Left lung (tissue), 10 donors: ENCODE data around the gene ECPAS. TPM values are rescaled to one million over a fixed set of nuclear protein-coding genes. Genes with fewer than 3 reads are reported as not detected.

Experiments
- ATAC-seq: fragments of 200-7000 bp; cut with Tn5 transposase; one replicate; pipeline ENCODE4 v1.9.1; 2020; ENCODE audit warnings: moderate library complexity
- DNase-seq, 4 donors: peaks; one replicate each; pipeline ENCODE4 v3.0.0-alpha.2; 2013 to 2020
- H3K27ac ChIP-seq, 2 donors: fragments of 200-600 bp; sonication (generic) in 1 of 2; one replicate each; pipeline versions ENCODE4 v1.5.0 to v1.8.0; 2020 to 2021
- H3K27me3 ChIP-seq, 2 donors: fragments of 200-600 bp; sonication (generic) in 1 of 2; one replicate each; pipeline versions ENCODE4 v1.5.0 to v1.8.0; 2020 to 2021
- H3K36me3 ChIP-seq, 2 donors: fragments of 200-600 bp; sonication (generic) in 1 of 2; one replicate each; pipeline versions ENCODE4 v1.5.0 to v1.8.0; 2020 to 2021
- H3K4me1 ChIP-seq, 2 donors: fragments of 200-600 bp; one replicate each; pipeline ENCODE4 v1.8.0; 2021
- H3K4me3 ChIP-seq, 2 donors: fragments of 200-600 bp; sonication (generic) in 1 of 2; one replicate each; pipeline versions ENCODE4 v1.5.0 to v1.8.0; 2020 to 2021; ENCODE audit warnings: mild to moderate bottlenecking in 1 of 2
- H3K9me3 ChIP-seq, 2 donors: fragments of 200-600 bp; sonication (generic) in 1 of 2; one replicate each; pipeline versions ENCODE4 v1.5.0 to v1.8.0; 2020 to 2021
- intact Hi-C, 2 donors: fragments of 100-400 bp; cut with DNase I; formaldehyde crosslinking; loops; one replicate each; pipeline versions ENCODE4 v1.11.2 to v1.14.2; 2022
- polyA plus RNA-seq, 6 donors: library from polyadenylated mRNA; unstranded; fragments of 120-200 nt; gene quantifications; one replicate each; pipeline ENCODE4 v1.2.1, GENCODE V29; 2013; ENCODE audit not compliant: insufficient read length in 6 of 6
- total RNA-seq, 2 donors: library from RNA; stranded (reverse); fragmentation: NEBNext Ultra II Directional; extraction: Animal tissue kit (Norgen Biotek cat#: 25700); gene quantifications; one replicate each; pipeline ENCODE4 v1.2.1, GENCODE V29; 2021
- TF ChIP-seq, protein P1 (sequence below), 2 donors: fragments of 200-600 bp; sonication (generic) in 1 of 2; IDR thresholded peaks; one replicate each; pipeline versions ENCODE4 v1.5.0 to v1.8.0; 2021; ENCODE audit warnings: antibody characterized with exemption in 2 of 2
- donor health status: DM: no; HTN: yes; CAD: no.
- donor health status: DM: no; HTN: no; CAD: no.

ECPAS gene
- total and polyA plus RNA-seq, 8 donors = 77.4 to 102 (median 87.8) TPM

DNA sequence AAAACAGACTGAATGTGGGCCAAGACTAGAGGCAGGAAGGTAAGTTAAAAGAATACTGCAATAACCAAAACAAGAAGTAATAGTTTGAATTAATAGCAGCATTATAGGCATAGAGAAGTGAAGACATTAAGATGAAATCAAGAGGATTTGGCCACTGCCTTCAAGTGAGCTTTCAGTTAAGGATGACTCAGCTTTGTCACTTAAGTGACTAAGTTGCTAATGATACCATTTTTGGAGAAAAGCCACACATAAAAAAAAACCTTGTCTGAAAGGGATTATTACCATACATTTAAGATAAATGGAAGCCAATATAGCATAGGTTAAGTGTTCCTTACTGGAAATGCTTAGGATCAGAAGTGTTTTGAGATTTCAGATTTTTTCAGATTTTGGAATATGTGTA is 57.0 kb downstream of the ECPAS start:
- intact Hi-C loops = no loop called here
- Histone ChIP-seq H3K27ac (no peak overlapping the region), H3K27me3 (no peaks in the 10 kb centered on the region), H3K4me3 (no peak overlapping the region), H3K4me1 (no peaks in the 10 kb centered on the region), H3K36me3 (peaks cover 0 to 90% of the 10 kb centered on the region in 2 donors), H3K9me3 (no peaks in the 10 kb centered on the region)
- DNase-seq = no peak
- TF ChIP-seq, protein P1, sequence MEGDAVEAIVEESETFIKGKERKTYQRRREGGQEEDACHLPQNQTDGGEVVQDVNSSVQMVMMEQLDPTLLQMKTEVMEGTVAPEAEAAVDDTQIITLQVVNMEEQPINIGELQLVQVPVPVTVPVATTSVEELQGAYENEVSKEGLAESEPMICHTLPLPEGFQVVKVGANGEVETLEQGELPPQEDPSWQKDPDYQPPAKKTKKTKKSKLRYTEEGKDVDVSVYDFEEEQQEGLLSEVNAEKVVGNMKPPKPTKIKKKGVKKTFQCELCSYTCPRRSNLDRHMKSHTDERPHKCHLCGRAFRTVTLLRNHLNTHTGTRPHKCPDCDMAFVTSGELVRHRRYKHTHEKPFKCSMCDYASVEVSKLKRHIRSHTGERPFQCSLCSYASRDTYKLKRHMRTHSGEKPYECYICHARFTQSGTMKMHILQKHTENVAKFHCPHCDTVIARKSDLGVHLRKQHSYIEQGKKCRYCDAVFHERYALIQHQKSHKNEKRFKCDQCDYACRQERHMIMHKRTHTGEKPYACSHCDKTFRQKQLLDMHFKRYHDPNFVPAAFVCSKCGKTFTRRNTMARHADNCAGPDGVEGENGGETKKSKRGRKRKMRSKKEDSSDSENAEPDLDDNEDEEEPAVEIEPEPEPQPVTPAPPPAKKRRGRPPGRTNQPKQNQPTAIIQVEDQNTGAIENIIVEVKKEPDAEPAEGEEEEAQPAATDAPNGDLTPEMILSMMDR (IDR thresholded peaks at IDR 0.05) = no peak
- no peak for ATAC-seq

DNA sequence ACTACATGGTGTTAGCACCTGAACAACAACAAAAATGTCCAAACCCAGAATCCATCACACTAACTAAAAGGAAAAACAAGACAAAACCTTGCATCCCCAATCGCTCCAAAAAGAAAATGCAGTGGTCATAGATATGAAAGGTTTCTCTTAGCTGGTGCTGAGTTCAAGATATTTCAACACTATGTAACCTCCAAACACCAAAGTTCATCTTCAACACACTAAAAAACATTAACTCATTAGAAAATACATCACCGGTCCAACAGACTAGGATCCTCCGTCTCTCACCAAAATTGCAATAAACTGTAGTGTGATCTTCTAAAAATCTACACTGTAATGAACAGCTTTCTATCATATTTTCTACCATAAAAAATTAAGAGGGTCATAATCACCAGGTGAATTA is 60.8 kb downstream of the ECPAS start:
- no peaks in the 10 kb centered on the region for H3K9me3 ChIP-seq
- no peak for ATAC-seq
- H3K27ac ChIP-seq = no peak overlapping the region
- TF ChIP-seq, protein P1 (IDR thresholded peaks at IDR 0.05) = no peak
- peaks cover 0 to 89% of the 10 kb centered on the region in 2 donors for H3K36me3 ChIP-seq
- no peak for DNase-seq
- H3K4me3 ChIP-seq = no peak overlapping the region
- H3K4me1 ChIP-seq = no peaks in the 10 kb centered on the region
- intact Hi-C loops = no loop called here
- H3K27me3 ChIP-seq = no peaks in the 10 kb centered on the region

DNA sequence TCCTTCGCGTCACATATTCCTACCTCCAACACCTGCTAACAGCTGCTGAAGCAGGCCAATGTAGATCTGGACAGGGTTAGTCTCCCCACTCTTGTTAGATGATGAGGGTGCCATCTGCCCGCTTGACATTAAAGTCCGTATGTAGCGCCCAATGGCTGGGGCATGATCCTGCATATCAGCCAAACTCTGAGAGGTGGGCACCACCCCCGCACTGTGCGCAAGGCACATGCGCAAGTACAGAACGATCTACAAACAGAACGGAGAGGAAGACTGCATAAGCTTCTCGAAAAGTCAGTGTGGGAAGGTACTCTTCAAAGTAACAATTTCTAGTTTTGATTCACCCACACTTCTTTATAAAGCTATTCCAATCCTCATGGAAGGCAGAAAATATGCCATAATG is 69.8 kb downstream of the ECPAS start:
- H3K9me3 ChIP-seq = no peaks in the 10 kb centered on the region
- intact Hi-C loops = no loop called here
- ATAC-seq (no peak), DNase-seq (no peak)
- no peak overlapping the region for H3K4me3 ChIP-seq
- H3K4me1 ChIP-seq = no peaks in the 10 kb centered on the region
- H3K27me3 ChIP-seq = no peaks in the 10 kb centered on the region
- no peak overlapping the region for H3K27ac ChIP-seq
- TF ChIP-seq, protein P1 (IDR thresholded peaks at IDR 0.05) = no peak
- H3K36me3 ChIP-seq = peaks cover 0 to 99% of the 10 kb centered on the region in 2 donors

DNA sequence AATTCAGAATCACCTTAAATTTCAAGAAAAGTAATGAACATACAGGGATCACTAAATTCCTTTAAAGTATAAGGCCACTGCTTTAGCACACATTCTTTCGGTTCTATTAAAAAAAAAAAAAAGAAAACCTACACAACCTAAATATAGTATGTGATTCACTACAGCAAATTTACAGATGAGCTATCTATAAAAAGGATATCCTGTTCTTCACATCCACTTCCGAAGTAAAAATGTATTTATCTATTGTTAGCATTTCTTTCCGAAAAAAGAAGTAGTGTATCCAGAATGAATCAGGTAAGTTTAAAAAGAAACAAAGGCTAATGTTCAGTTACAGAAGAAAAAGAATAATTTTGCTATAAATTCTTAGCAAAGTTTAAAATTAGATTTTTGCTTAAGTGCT is 70.2 kb downstream of the ECPAS start:
- Histone ChIP-seq H3K4me3 (no peak overlapping the region), H3K36me3 (peaks cover 0 to 99% of the 10 kb centered on the region in 2 donors), H3K27me3 (no peaks in the 10 kb centered on the region), H3K4me1 (no peaks in the 10 kb centered on the region), H3K27ac (no peak overlapping the region), H3K9me3 (no peaks in the 10 kb centered on the region)
- intact Hi-C loops = no loop called here
- TF ChIP-seq, protein P1 (IDR thresholded peaks at IDR 0.05) = no peak
- ATAC-seq (no peak), DNase-seq (no peak)

DNA sequence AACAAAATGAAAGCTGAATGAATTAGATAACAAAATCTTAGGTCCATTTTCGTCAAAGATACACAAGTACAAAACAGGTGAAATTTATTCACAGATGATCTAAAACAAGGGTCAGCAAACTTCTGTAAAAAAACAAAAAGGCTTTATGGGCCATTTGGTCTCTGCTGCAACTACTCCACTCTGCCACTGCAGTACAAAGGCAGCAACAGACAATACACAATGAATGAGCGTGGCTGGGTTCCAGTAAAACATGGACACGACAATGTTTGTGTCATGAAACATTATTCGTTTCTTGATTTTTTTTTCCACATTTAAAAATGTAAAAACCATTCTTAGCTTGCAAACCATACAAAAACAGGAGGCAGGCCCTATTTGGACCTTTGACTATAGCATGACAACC is 71.9 kb downstream of the ECPAS start:
- TF ChIP-seq, protein P1 (IDR thresholded peaks at IDR 0.05) = no peak
- no peak overlapping the region for H3K27ac ChIP-seq
- no peak overlapping the region for H3K4me3 ChIP-seq
- no peaks in the 10 kb centered on the region for H3K9me3 ChIP-seq
- intact Hi-C loops = no loop called here
- H3K4me1 ChIP-seq = no peaks in the 10 kb centered on the region
- ATAC-seq = no peak
- DNase-seq = no peak
- H3K27me3 ChIP-seq = no peaks in the 10 kb centered on the region
- peaks cover 0 to 99% of the 10 kb centered on the region in 2 donors for H3K36me3 ChIP-seq
